GM18511 (cell line): ENCODE results near the gene HORMAD2.

ENCODE experiments used
- ATAC-seq: cut with Tn5 transposase; IDR thresholded peaks from one replicate; pipeline ENCODE4 v1.9.1; 2021; ENCODE audit warnings: mild to moderate bottlenecking, moderate library complexity; ENCODE audit not compliant: unreplicated experiment

HORMAD2 gene

GRCh38 chr22:30159561-30160353 is 79.5 kb downstream of the HORMAD2 start:
- no peak for ATAC-seq

DNA sequence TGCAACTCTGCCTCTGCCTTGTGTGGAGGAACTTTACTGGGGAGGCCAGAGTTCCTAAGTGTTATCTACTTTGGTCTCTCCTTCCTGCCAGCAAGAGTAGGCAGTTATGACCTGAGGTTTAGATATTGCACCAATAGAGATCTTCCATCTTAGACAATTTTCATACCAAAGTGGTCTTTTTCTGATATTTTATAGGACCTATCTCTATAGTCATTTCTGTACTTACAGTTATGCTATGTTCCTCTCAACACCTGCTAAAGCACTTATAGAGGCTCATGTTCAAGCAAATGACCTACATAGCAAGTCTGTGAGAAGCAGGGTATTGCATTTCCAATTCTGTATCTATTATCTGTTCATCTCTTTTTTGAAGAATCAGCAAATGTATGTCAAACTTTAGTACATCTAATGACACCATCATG is 80.8 kb downstream of the HORMAD2 start:
- no peak for ATAC-seq

DNA sequence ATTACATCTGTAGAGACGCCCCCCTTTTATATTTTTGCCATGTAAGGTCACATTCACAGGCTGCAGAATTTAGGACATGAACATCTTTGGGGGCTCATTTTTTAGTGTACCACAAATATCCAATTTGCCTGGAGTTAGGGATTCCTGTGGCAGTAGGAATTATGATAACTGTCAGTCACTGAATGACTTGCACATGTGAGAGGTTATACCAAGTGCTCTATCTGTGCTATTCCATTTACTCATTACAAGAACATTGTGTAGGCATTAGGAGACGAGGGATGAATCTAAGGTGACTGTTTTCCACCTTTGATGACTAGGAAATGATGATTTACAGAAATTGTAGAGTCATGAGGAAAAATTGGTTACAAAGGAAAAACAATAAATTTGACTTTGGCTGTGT is 87.0 kb downstream of the HORMAD2 start:
- no peak for ATAC-seq

DNA sequence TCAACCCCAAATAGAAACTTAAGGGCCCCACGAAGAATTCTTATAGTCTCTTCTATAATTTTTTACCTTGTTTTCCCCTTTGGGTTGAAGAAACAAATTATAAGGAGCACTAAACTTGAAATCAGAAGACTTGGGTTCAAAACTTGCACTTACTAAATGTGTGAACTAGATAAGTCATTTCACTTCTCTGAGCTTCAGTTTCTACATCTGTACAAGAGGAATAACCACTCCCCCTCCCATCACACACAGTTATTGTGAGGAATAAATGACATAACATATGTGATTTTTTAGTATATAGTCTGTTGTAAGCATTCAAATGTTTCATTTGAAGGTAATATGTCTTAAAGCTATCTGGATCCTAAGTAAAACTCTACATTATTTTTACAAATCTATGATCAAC is 87.5 kb downstream of the HORMAD2 start:
- no peak for ATAC-seq

- ATAC-seq: no peak
Measured at GRCh38 chr22:30169002-30169401, 88.7 kb downstream of the HORMAD2 start.

- no peak for ATAC-seq
Measured at GRCh38 chr22:30170129-30170528, 89.9 kb downstream of the HORMAD2 start.

DNA sequence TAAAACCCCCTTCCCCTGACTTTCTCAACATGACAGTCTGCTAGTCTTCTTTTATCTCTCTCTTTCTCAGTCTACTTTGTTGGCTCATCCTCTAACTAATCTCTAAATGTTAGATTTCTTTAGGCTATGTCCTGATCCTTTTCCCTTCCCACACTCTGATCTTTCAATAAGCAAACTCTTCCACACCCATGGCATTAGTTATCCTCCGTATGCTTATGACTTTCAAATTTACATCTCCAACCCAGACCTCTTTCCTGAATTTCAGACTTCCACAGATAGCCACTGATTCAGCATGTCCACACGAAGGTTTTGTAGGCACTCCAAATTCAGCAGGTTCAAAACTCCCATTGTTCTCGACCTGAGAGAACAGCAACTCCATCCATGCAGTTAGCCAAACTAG is 90.7 kb downstream of the HORMAD2 start:
- no peak for ATAC-seq

DNA sequence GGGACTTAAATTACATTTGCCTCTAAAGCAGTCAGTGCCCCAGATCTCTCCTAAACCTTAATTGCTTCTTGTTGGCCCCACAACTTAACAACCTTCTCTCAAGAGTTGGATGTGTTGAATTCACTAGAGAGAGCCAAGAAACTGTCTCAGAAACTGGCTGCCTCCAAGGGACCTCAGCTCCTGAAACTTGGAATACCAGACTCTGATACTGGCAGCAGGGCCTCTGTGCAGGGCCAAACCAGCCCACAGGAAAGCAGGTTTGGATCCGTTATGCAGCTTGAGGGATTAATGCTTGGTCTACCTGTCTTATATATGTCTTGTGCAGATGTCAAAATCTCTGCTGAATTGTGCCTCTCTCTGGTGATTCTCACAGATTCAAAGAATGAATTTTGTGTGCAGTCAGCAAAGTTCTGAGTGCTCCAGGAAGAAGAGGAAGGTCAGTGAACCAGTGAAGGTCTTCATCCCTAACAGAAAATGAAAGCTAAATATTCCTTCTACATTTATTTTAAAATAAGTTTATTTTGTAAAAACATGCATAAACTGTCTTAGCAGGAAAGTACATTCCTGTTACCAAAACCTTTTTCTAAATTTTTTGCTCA is 95.5 kb downstream of the HORMAD2 start:
- ATAC-seq: no peak

DNA sequence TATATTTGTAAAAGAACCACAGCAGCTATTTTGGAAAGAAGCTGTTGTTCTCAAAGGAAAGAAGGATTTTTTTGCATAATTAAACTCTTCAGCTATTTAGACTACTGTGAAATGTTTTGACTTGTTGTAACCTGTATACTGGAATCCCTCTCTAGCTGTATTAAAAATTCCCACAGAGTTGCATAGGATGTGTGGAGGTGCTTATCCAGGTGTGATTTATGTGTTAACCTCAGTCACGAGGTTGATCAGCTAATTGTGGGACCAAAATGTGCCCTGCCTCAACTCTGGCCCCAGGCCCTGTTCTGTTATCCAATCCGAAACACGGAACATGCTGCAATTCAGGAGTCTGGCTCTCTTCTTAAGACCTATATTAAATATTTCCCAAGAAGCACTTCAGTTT is 96.2 kb downstream of the HORMAD2 start:
- ATAC-seq: no peak

DNA sequence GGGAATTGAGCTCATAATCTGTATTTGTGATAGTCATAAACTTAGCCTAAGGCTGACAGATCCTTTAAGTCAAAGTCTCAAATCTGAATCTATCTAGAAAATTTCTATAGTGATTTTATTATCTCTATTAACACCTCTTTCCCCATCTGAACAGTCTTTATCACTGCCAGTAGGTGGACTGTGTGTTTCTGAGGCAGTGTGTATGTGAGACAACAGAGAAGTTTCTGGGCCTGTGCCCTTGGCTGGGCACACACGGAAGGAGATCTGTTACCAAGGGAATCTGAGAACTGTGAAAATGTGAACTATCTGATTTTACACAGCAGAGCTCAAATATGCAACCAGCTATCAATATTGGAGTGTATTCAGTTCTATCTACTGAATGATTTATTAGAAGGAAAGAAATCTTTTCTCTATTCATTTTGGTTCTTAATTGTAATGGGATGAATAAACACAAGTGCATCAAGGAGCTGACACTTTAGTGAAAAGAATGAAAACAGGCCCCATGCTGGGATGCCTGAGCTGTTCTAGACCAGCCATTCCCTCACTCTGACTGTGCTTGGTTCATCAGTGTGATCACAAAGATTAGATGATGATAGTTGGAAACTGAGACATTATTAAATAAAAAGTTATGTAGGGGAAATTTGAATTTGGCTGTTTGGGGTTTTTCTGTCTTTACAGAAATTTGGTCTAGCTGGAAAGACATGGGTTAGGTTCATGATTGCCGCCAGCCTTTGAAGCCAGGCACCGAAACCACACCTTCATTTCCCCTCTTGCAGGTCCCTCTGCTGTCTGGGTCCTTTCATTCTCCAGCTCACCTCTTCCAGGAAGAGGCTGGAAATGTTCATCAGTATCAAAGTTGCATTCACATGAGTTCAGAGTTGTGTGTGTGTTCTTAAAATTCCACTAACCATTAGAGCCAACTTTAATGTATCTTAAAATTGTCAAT is 98.2 kb downstream of the HORMAD2 start:
- ATAC-seq: no peak

DNA sequence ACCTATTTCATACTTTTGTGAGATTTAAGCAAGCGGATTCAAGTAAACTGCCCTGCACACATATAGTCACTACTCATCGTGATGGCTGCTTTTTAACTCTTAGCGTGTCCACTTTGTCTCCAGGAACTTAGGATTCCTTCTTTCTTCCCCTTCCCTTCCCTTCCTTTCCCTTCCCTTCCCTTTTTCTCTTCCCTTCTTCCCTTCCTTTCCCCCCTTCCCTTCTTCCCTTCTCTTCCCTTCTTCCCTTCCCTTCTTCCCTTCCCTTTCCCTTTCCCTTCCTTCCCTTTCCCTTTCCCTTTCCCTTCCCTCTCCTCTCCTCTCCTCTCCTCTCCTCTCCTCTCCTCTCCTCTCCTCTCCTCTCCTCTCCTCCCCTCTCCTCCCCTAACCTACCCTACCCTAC is 100.4 kb downstream of the HORMAD2 start:
- no peak for ATAC-seq

- no peak for ATAC-seq
Measured at GRCh38 chr22:30181459-30182349, 101.4 kb downstream of the HORMAD2 start.

- ATAC-seq: no peak
Measured at GRCh38 chr22:30182350-30182745, 102.1 kb downstream of the HORMAD2 start.

GRCh38 chr22:30182815-30183214 is 102.6 kb downstream of the HORMAD2 start:
- ATAC-seq: no peak

DNA sequence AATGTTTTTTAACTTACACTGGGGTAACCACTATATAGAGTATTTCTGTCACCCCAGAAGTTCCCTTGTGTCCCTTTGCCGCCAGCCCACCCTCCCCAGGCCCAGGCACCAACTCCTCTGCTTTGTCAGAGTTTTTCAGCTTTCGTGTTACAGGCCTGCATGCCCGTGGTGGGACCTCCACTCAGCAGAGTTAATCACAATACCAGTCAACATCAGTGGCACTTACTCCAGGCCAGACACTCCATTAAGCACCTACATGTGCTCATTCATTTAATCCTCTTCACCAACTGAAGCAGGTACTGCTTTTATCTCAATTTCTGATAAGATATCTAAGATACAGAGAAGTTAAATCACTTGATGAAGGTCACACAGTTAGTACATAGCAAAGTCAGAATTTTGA is 103.0 kb downstream of the HORMAD2 start:
- ATAC-seq: no peak

DNA sequence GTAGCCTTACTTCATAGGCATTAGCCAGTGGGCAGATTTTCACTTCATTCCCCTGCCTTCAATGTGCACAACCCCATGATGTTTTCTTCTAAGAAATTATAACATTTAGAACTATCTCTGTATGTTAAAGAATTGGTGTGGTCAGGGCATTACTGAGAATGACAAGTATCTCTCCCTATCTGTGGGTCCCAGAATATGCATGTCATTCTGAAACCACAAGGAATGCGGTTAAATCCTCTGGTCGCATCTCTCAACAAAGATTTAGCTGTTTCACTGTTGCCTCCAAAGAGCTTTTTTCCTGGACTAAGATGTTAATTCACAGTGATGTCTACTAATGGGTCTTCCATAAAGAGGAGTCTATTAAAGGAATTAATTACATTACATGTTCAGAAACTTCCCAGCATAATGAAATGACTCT is 103.6 kb downstream of the HORMAD2 start:
- ATAC-seq: no peak

GRCh38 chr22:30185129-30185528 is 104.9 kb downstream of the HORMAD2 start:
- ATAC-seq: no peak

GRCh38 chr22:30185549-30185948 is 105.3 kb downstream of the HORMAD2 start:
- ATAC-seq: no peak

- ATAC-seq: no peak
Measured at GRCh38 chr22:30186041-30186440, 105.8 kb downstream of the HORMAD2 start.

GRCh38 chr22:30186510-30186909 is 106.2 kb downstream of the HORMAD2 start:
- no peak for ATAC-seq

GRCh38 chr22:30187094-30187493 is 106.8 kb downstream of the HORMAD2 start:
- no peak for ATAC-seq
